H1 (cell line): ENCODE measurements around the gene TEDC1. TPM values are rescaled to one million over a fixed set of nuclear protein-coding genes. Genes with fewer than 3 reads are reported as not detected.

Experiments
- CTCF ChIA-PET: fragments of 300-600 bp; sonication (Branson Sonifier 250); formaldehyde crosslinking; loops from one replicate; lab custom pipeline; 2021; ENCODE audit not compliant: partially characterized antibody; lab: Charles Lee
- POLR2A ChIA-PET: fragments of 300-600 bp; sonication (Branson Sonifier 250); formaldehyde crosslinking; loops from one replicate; lab custom pipeline; 2021; ENCODE audit warnings: inconsistent platforms; ENCODE audit not compliant: partially characterized antibody; lab: Charles Lee
- DNase-seq, 2 experiments: peaks; one replicate each; pipeline versions ENCODE4 v3.0.0 to v3.0.0-alpha.2; 2010 to 2022; ENCODE audit warnings: low spot score in 2 of 2, low read depth in 1 of 2, mixed read lengths in 1 of 2
- FAIRE-seq: peaks from 2 replicates; lab custom pipeline; 2011; peaks lifted over from hg19 to GRCh38; lab: Jason Lieb, UNC
- H2AFZ ChIP-seq: 2 replicates; pipeline ENCODE4 v1.8.1; 2012; ENCODE audit warnings: low read length, inconsistent platforms
- H2AK5ac ChIP-seq: 2 replicates; pipeline ENCODE4 v1.6.1; 2013; ENCODE audit warnings: low read depth, low read length
- H2BK120ac ChIP-seq: replicated peaks from 2 replicates; pipeline ENCODE3; 2013; ENCODE audit warnings: low read depth, low read length, inconsistent platforms
- H2BK12ac ChIP-seq: 2 replicates; pipeline ENCODE4 v1.6.1; 2013; ENCODE audit warnings: low read depth, low read length
- H2BK15ac ChIP-seq: 2 replicates; pipeline ENCODE4 v1.6.1; 2013; ENCODE audit warnings: low read length
- H2BK20ac ChIP-seq: 2 replicates; pipeline ENCODE4 v1.6.1; 2013; ENCODE audit warnings: low read length
- H2BK5ac ChIP-seq: 2 replicates; pipeline ENCODE4 v1.6.1; 2013; ENCODE audit warnings: low read depth, low read length
- H3K14ac ChIP-seq: 2 replicates; pipeline ENCODE4 v1.6.1; 2013; ENCODE audit warnings: inconsistent platforms; ENCODE audit not compliant: insufficient read length
- H3K18ac ChIP-seq: 2 replicates; pipeline ENCODE4 v1.6.1; 2013; ENCODE audit warnings: low read length; ENCODE audit errors: extremely low read depth
- H3K23ac ChIP-seq: 2 replicates; pipeline ENCODE4 v1.6.1; 2013; ENCODE audit warnings: inconsistent platforms; ENCODE audit not compliant: insufficient read length
- H3K23me2 ChIP-seq: 2 replicates; pipeline ENCODE4 v1.6.1; 2013; ENCODE audit warnings: low read depth, low read length
- H3K27ac ChIP-seq: 2 replicates; pipeline ENCODE4 v1.6.1; 2011; ENCODE audit warnings: low read depth, low read length, inconsistent platforms
- H3K27me3 ChIP-seq, 4 experiments: replicated peaks in 1 of 4; 1 replicate in 1 of 4; 2 replicates in 3 of 4; pipeline versions ENCODE4 v1.6.1 to v1.8.1; 2011 to 2013; ENCODE audit warnings: low read length in 3 of 4, mild to moderate bottlenecking in 3 of 4, inconsistent platforms in 2 of 4, mixed read lengths in 2 of 4, moderate library complexity in 1 of 4; ENCODE audit not compliant: control insufficient read depth in 3 of 4, insufficient read depth in 3 of 4; ENCODE audit errors: extremely low read depth in 1 of 4
- H3K36me3 ChIP-seq, 4 experiments: 2 replicates each; pipeline versions ENCODE4 v1.6.1 to v1.8.1; 2011 to 2013; ENCODE audit warnings: mild to moderate bottlenecking in 4 of 4, low read length in 3 of 4, moderate library complexity in 2 of 4, control low read depth in 1 of 4, inconsistent platforms in 1 of 4; ENCODE audit not compliant: insufficient read depth in 4 of 4, control insufficient read depth in 2 of 4
- H3K4ac ChIP-seq: replicated peaks from 2 replicates; pipeline ENCODE3; 2013; ENCODE audit warnings: low read length, low read depth, mixed read lengths, inconsistent platforms; ENCODE audit not compliant: insufficient read length
- H3K4me1 ChIP-seq, 4 experiments: replicated peaks in 1 of 4; 1 replicate in 1 of 4; 2 replicates in 3 of 4; pipeline versions ENCODE4 v1.6.1 to v1.8.1; 2011 to 2013; ENCODE audit warnings: low read length in 3 of 4, inconsistent platforms in 2 of 4, mixed read lengths in 1 of 4; ENCODE audit not compliant: insufficient read depth in 4 of 4, control insufficient read depth in 3 of 4
- H3K4me2 ChIP-seq, 2 experiments: 2 replicates each; pipeline versions ENCODE4 v1.6.1 to v1.8.1; 2011 to 2013; ENCODE audit warnings: low read depth in 2 of 2, low read length in 2 of 2, control low read depth in 1 of 2, inconsistent platforms in 1 of 2, mild to moderate bottlenecking in 1 of 2; ENCODE audit not compliant: insufficient read depth in 1 of 2
- H3K4me3 ChIP-seq, 4 experiments: fragments of 200-600, 300-600 bp in 1 of 4; sonication (generic), shearing (Covaris generic), sonication (Bioruptor Twin) in 1 of 4; 2 replicates each; pipeline versions ENCODE4 v1.5.1 to v1.8.1; 2011 to 2016; ENCODE audit warnings: low read length in 4 of 4, low read depth in 3 of 4, control low read depth in 2 of 4, inconsistent platforms in 2 of 4, mild to moderate bottlenecking in 2 of 4, mixed read lengths in 1 of 4, moderate library complexity in 1 of 4; ENCODE audit not compliant: insufficient read depth in 2 of 4; ENCODE audit errors: extremely low read depth in 1 of 4
- H3K56ac ChIP-seq: replicated peaks from 2 replicates; pipeline ENCODE3; 2013; ENCODE audit warnings: low read depth, mild to moderate bottlenecking, mixed read lengths, low read length, inconsistent platforms; ENCODE audit not compliant: insufficient read length
- H3K79me1 ChIP-seq: 2 replicates; pipeline ENCODE4 v1.6.1; 2013; ENCODE audit warnings: low read depth, low read length, control low read depth
- H3K79me2 ChIP-seq, 2 experiments: 2 replicates each; pipeline versions ENCODE4 v1.6.1 to v1.8.1; 2012 to 2013; ENCODE audit warnings: low read length in 2 of 2, mild to moderate bottlenecking in 2 of 2, inconsistent platforms in 1 of 2; ENCODE audit not compliant: insufficient read depth in 2 of 2, control insufficient read depth in 1 of 2
- H3K9ac ChIP-seq, 4 experiments: replicated peaks in 1 of 4; 1 replicate in 1 of 4; 2 replicates in 3 of 4; pipeline versions ENCODE4 v1.6.1 to v1.8.1; 2011 to 2013; ENCODE audit warnings: low read depth in 3 of 4, low read length in 3 of 4, control low read depth in 2 of 4, mild to moderate bottlenecking in 2 of 4, moderate library complexity in 2 of 4, inconsistent platforms in 1 of 4; ENCODE audit errors: extremely low read depth in 1 of 4
- H3K9me3 ChIP-seq, 2 experiments: 2 replicates each; pipeline versions ENCODE4 v1.6.1 to v1.8.1; 2012 to 2013; ENCODE audit warnings: mild to moderate bottlenecking in 2 of 2, moderate library complexity in 2 of 2, control low read depth in 1 of 2, inconsistent platforms in 1 of 2, low read depth in 1 of 2, low read length in 1 of 2, mixed read lengths in 1 of 2; ENCODE audit not compliant: insufficient read depth in 2 of 2
- H4K20me1 ChIP-seq, 2 experiments: replicated peaks in 1 of 2; 2 replicates each; pipeline versions ENCODE3 to v1.8.1; 2011 to 2013; ENCODE audit warnings: inconsistent platforms in 2 of 2, low read length in 2 of 2, mild to moderate bottlenecking in 1 of 2; ENCODE audit not compliant: insufficient read depth in 2 of 2, control insufficient read depth in 1 of 2
- H4K5ac ChIP-seq: 2 replicates; pipeline ENCODE4 v1.6.1; 2013; ENCODE audit warnings: low read length, low read depth, mixed read lengths, inconsistent platforms; ENCODE audit not compliant: insufficient read length
- H4K8ac ChIP-seq: 2 replicates; pipeline ENCODE4 v1.8.0; 2013; ENCODE audit warnings: mild to moderate bottlenecking, moderate library complexity, low read length, inconsistent platforms; ENCODE audit not compliant: insufficient read depth; ENCODE audit errors: extremely low read depth
- H4K91ac ChIP-seq: replicated peaks from 2 replicates; pipeline ENCODE3; 2013; ENCODE audit warnings: low read length, mixed read lengths, inconsistent platforms; ENCODE audit not compliant: insufficient read length
- CTCF ChIP-seq, 3 experiments: IDR thresholded peaks; 1 replicate in 2 of 3; 2 replicates in 1 of 3; pipeline versions ENCODE4 v1.5.1 to v1.6.1; 2011; ENCODE audit warnings: low read length in 3 of 3, mild to moderate bottlenecking in 3 of 3, inconsistent platforms in 2 of 3, low read depth in 1 of 3, moderate library complexity in 1 of 3; ENCODE audit not compliant: insufficient read depth in 1 of 3; ENCODE audit errors: control extremely low read depth in 1 of 3
- GTF2F1 ChIP-seq: IDR thresholded peaks from 2 replicates; pipeline ENCODE4 v1.6.1; 2012; ENCODE audit warnings: low read depth, low read length, improper control_type of control experiment, borderline replicate concordance
- RAD21 ChIP-seq, 2 experiments: IDR thresholded peaks in 1 of 2; conservative IDR thresholded peaks in 1 of 2; 2 replicates each; pipeline ENCODE4 v1.6.1; 2011; ENCODE audit warnings: low read depth in 2 of 2, low read length in 2 of 2, improper control_type of control experiment in 1 of 2, inconsistent platforms in 1 of 2, mild to moderate bottlenecking in 1 of 2, moderate library complexity in 1 of 2
- RXRA ChIP-seq: IDR thresholded peaks from 2 replicates; pipeline ENCODE4 v1.6.1; 2011; ENCODE audit warnings: low read depth, mild to moderate bottlenecking, low read length, moderate library complexity; ENCODE audit not compliant: insufficient read depth
- TAF7 ChIP-seq: optimal IDR thresholded peaks from 2 replicates; pipeline ENCODE3; 2011; ENCODE audit warnings: low read depth, mild to moderate bottlenecking, inconsistent platforms, low read length, moderate library complexity, borderline replicate concordance
- WGBS, 2 experiments: shearing (Covaris generic) in 1 of 2; methylation state at CpG; one replicate each; pipeline versions ENCODE4 v1.1.6 to v1.1.7; 2013 to 2015; ENCODE audit warnings: low lambda C conversion rate in 2 of 2, mixed read lengths in 2 of 2, inconsistent platforms in 1 of 2, low coverage in 1 of 2, missing lambda C conversion rate in 1 of 2; ENCODE audit not compliant: insufficient replicate concordance in 2 of 2, insufficient coverage in 1 of 2, insufficient read length in 1 of 2; ENCODE audit errors: extremely low coverage in 1 of 2, missing lambda C conversion rate in 1 of 2; 5-methylcytosine and 5-hydroxymethylcytosine counted together
- polyA plus RNA-seq, 7 experiments: library from polyadenylated mRNA; depleted of rRNA in 3 of 7; stranded (reverse) in 5 of 7; unstranded in 2 of 7; fragments of >200 nt in 5 of 7; fragments of 200-250 nt in 2 of 7; gene quantifications; 1 replicate in 5 of 7; 2 replicates in 1 of 7; 4 replicates in 1 of 7; pipeline versions ENCODE4 v1.2.1 to v1.2.3, GENCODE V29; 2011 to 2013; ENCODE audit warnings: missing spikeins in 2 of 7, mixed read lengths in 2 of 7
- total RNA-seq: library from RNA; stranded (reverse); fragmentation: NEBNext Ultra II Directional; extraction: Animal tissue kit (Norgen Biotek cat#: 25700); gene quantifications from 2 replicates; pipeline ENCODE4 v1.2.1, GENCODE V29; 2021

Gene TEDC1
- total and polyA plus RNA-seq, 2 of the 8 experiments (the other 6 are each of a cell fraction or from before 2014, with no cell fraction given), result 5.6 to 14.8 TPM

- no peak overlapping the region for H4K8ac ChIP-seq
- H2AFZ ChIP-seq, result no peak overlapping the region
- peaks cover 9% of the 10 kb centered on the region; the same call in 1 of the 2 replicates for H3K23me2 ChIP-seq
- no peak overlapping the region for H3K18ac ChIP-seq
- H4K20me1 ChIP-seq, result peaks cover under 1 to 9% of the 10 kb centered on the region in 2 experiments
- no peak overlapping the region for H4K91ac ChIP-seq
- H3K23ac ChIP-seq, result no peak overlapping the region
- 86% methylated on average over 15 of the region's 16 CpGs; no CpG with 5 or more reads in 1 of the 2 experiments for WGBS, 2 experiments
- no peak for TF ChIP-seq GTF2F1
- no peak for TF ChIP-seq TAF7
- TF ChIP-seq RAD21 (IDR thresholded peaks at IDR 0.05 in 1 of 2, conservative IDR thresholded peaks at IDR 0.05 in 1 of 2; ENCODE audit: low read depth in 2 of 2, low read length in 2 of 2), result no peak
- no peak for TF ChIP-seq CTCF (IDR thresholded peaks at IDR 0.05; ENCODE audit: control extremely low read depth in 1 of 3, insufficient read depth in 1 of 3, low read depth in 1 of 3, low read length in 3 of 3)
- no peak for TF ChIP-seq RXRA
- H3K27me3 ChIP-seq, result peaks cover 39 to 90% (median 74%) of the 10 kb centered on the region in 4 experiments
- H2BK12ac ChIP-seq, result no peak overlapping the region
- no peak overlapping the region for H3K14ac ChIP-seq
- H2BK15ac ChIP-seq, result no peak overlapping the region
- no peak overlapping the region for H2BK20ac ChIP-seq
- H3K9me3 ChIP-seq, result no peaks in the 10 kb centered on the region
- no peak overlapping the region for H3K9ac ChIP-seq
- 0 out of 2 replicates have a peak overlapping the region, but pooled peaks have one; percentile 39 for H2AK5ac ChIP-seq
- no peak overlapping the region for H3K4me3 ChIP-seq
- no peak overlapping the region for H3K27ac ChIP-seq
- no peak overlapping the region for H3K56ac ChIP-seq
- H2BK120ac ChIP-seq, result no peak overlapping the region
- FAIRE-seq (no peak), DNase-seq (peak in 1 of 2 experiments; percentile 41)
- CTCF ChIA-PET, result interaction anchor here (1.0 to 5.0 kb wide), 3 partner anchors 14 to 466 kb away, joined by 3 to 70 read pairs (median 24); no protein-coding TSS in a partner anchor
- H3K4me1 ChIP-seq, result peaks cover 0 to 35% (median 15%) of the 10 kb centered on the region in 4 experiments; a peak in 5 of 7 replicates
- H3K36me3 ChIP-seq, result no peaks in the 10 kb centered on the region
- H3K79me1 ChIP-seq, result no peaks in the 10 kb centered on the region
- no peak overlapping the region for H4K5ac ChIP-seq
- no peak overlapping the region for H2BK5ac ChIP-seq
- no peaks in the 10 kb centered on the region for H3K79me2 ChIP-seq
- POLR2A ChIA-PET, result interaction anchor here (1.7 kb wide), 1 partner anchor 9 kb away, joined by 3 read pairs; no protein-coding TSS in a partner anchor
- no peak overlapping the region for H3K4ac ChIP-seq
- no peak overlapping the region; a peak in 1 of 4 replicates for H3K4me2 ChIP-seq
Observed at GRCh38 chr14:105484997-105485393, 6.1 kb upstream of the TEDC1 start.
